Prostate gland (tissue), 2 donors: ENCODE data around the gene TCF4.

ENCODE experiments used
- CTCF ChIP-seq, 4 experiments: fragments of 200-600 bp in 2 of 4; fragments of 450-650 bp in 2 of 4; sonication (generic) in 2 of 4; IDR thresholded peaks; 1 replicate in 3 of 4; 2 replicates in 1 of 4; pipeline ENCODE4 v1.5.1; 2016 to 2019; ENCODE audit warnings: antibody characterized with exemption in 4 of 4, mild to moderate bottlenecking in 2 of 4, moderate library complexity in 2 of 4
- POLR2A ChIP-seq: fragments of 450-650 bp; IDR thresholded peaks from one replicate; pipeline ENCODE4 v1.6.1; 2016; ENCODE audit warnings: antibody characterized with exemption, mild to moderate bottlenecking

GRCh38 chr18:55588111-55588869 lies at the start of gene TCF4:
- TF ChIP-seq CTCF (IDR thresholded peaks at IDR 0.05) (no peak), POLR2A (no peak)
